Measurements from ENCODE around the gene RAB3C.

RAB3C gene, protein sequence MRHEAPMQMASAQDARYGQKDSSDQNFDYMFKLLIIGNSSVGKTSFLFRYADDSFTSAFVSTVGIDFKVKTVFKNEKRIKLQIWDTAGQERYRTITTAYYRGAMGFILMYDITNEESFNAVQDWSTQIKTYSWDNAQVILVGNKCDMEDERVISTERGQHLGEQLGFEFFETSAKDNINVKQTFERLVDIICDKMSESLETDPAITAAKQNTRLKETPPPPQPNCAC

DNA sequence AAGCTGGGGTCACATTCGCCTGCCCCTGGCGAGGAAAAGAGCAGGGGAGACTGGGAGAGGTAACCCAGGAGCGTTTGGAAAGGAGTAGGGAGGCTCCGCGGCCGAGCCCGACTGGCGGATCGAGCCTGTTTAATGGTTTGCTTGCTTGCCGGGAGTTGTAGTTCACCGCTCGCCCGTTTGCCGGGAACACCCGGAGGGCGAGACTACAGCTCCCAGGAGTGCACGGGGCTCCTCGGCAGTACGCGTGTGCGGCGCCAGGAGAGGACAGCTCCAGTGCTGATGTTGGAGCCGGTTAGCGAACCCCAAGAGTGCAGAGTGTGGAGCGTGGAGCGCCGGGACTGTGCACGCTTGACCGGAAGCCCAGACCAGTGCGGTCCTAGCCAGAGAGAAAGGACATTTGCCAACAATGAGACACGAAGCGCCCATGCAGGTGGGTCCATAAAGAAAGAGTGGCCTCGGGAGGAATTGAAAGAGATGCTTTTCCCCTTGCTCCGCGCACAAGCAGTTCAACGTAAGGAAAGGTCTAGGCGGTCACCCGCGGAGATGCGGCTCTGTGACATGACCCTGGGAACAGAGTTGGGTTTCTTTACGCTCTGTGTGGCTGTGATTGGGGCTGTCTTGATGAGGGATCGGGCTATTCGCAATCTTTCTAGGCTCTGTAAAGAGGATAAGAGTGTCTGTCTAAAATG is at the start of gene RAB3C:
Gene RAB3C, plus strand, starts transcription at position 273 of the 689 bp plus-strand sequence. Its CDS starts 134 bp downstream, at position 407.
- TF ChIP-seq, protein P1, sequence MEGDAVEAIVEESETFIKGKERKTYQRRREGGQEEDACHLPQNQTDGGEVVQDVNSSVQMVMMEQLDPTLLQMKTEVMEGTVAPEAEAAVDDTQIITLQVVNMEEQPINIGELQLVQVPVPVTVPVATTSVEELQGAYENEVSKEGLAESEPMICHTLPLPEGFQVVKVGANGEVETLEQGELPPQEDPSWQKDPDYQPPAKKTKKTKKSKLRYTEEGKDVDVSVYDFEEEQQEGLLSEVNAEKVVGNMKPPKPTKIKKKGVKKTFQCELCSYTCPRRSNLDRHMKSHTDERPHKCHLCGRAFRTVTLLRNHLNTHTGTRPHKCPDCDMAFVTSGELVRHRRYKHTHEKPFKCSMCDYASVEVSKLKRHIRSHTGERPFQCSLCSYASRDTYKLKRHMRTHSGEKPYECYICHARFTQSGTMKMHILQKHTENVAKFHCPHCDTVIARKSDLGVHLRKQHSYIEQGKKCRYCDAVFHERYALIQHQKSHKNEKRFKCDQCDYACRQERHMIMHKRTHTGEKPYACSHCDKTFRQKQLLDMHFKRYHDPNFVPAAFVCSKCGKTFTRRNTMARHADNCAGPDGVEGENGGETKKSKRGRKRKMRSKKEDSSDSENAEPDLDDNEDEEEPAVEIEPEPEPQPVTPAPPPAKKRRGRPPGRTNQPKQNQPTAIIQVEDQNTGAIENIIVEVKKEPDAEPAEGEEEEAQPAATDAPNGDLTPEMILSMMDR (IDR thresholded peaks at IDR 0.05), result no peak

DNA sequence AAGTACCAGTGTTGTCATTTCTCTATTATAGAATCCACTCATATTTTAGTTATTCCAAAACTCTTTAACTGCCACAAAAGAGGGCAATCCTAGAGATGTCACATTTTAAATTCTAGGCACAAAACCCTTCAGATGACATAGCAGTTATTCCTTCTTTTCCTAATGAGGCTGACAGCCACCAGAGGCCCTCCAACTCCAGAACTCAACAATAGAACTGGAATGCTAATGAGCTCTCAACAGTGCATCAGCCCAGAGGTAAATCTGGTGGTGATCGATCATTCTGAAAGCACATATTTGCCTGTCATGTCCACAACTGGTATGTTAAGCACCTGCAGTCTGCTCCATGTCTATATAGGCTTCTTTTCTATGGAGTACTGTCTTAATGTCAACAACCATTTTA is 40.2 kb upstream of the RAB3C start:
- TF ChIP-seq, protein P1 (IDR thresholded peaks at IDR 0.05), result no peak

DNA sequence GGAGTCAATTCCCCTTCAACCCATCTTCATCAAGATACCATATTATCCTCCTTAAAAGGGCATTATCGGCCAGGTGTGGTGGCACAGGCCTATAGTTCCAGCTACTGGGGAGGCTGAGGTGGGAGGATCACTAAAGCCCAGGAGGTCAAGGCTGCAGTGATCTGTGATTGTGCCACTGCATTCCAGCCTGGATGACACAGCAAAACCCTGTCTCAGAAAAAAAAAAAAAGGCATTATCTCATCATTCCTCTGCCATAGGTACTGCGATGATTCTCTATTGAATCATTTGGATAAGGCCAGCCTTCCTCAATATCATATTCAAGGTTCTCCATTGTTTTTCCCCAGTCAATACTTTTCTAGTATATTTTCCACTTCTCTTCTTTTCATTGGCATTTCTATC is 39.2 kb upstream of the RAB3C start:
- TF ChIP-seq, protein P1 (IDR thresholded peaks at IDR 0.05), result no peak

DNA sequence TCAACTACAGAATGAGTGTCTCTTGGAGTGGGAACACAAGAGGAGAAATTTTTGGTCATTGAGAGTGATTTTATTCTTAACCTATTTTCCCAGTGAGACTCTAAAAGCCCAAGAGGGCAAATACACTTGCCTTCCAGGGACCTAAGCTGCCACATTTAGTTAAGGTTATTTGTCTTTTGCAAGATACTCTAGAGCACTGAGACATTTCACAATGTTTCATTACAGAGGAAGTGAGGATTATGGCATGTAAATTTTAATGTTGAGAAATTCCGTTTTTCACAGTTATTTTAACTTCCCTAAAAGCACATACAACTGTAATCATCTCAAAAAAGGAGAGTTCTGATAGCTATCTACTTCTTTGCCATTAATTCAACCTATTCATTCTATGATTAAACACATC is 38.7 kb upstream of the RAB3C start:
- TF ChIP-seq, protein P1 (IDR thresholded peaks at IDR 0.05), result no peak

DNA sequence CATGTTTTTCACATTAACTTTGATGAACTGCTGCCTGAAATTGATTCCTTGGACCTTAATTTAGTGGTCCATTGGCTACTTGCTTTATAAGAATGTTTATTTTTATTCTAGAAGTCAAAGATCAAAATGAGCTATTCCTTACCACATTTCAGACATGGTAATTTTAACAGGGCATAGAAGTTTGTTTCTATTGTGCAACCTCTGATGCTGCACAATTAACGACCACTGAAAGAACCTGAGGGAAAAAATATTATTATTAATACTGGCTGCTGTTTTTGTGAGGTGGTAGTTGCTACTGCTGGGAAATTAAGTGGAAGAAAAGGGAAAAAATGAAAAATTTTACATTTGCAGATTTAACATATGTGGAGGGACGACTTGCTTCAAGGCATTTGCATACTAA is 37.9 kb upstream of the RAB3C start:
- TF ChIP-seq, protein P1 (IDR thresholded peaks at IDR 0.05), result no peak

DNA sequence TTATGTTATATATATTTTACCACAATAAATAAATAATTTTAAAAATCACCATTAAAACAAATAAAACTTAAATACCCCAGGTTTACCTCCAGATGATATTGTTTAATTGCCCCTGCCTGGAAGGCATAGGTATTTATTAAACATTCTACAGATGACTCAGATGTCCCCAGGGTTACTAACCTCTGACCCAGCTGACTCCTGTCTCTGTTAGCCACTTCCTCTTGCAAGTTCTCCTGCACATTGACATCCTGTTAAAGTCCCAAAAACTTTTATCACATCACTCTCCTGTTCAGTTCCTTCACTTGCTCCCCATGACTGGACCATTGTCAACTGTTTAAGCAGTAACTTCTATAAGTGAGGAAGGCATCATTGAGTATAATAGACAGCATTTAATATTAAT is 37.0 kb upstream of the RAB3C start:
- TF ChIP-seq, protein P1 (IDR thresholded peaks at IDR 0.05), result no peak

DNA sequence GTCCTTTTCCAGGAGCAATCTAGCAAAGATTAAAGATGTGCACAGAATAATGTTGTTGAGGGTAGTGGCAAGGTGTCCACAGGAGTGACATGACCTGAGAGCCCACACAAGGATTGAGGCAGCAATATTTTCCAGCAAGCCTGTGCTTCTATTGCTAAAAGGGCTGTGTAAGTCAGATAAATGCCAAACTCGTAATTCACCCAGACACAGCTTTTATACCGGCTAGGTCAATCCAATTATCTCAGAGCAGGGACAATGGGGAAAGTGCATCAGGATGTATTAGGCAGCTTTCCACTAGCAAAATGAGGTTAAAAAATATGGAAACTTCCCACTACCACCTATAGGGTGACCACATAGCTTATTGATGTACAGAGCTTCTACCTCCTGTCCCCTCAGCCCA is 34.8 kb upstream of the RAB3C start:
- TF ChIP-seq, protein P1 (IDR thresholded peaks at IDR 0.05), result no peak
